Measurements from ENCODE around the gene SALL4. TPM values are rescaled to one million over a fixed set of nuclear protein-coding genes. Genes with fewer than 3 reads are reported as not detected.
A peak's percentile ranks its signal among the peaks of the same experiment; 100 is the strongest.
"Not testable (repeated sequence)": the region's sequence is repeated elsewhere in the genome, so short reads cannot be mapped to it uniquely, and the experiment has no call there.

SALL4 gene
- total RNA-seq, 2 donors from 2014 or later: 1.8 to 12.6 TPM

DNA sequence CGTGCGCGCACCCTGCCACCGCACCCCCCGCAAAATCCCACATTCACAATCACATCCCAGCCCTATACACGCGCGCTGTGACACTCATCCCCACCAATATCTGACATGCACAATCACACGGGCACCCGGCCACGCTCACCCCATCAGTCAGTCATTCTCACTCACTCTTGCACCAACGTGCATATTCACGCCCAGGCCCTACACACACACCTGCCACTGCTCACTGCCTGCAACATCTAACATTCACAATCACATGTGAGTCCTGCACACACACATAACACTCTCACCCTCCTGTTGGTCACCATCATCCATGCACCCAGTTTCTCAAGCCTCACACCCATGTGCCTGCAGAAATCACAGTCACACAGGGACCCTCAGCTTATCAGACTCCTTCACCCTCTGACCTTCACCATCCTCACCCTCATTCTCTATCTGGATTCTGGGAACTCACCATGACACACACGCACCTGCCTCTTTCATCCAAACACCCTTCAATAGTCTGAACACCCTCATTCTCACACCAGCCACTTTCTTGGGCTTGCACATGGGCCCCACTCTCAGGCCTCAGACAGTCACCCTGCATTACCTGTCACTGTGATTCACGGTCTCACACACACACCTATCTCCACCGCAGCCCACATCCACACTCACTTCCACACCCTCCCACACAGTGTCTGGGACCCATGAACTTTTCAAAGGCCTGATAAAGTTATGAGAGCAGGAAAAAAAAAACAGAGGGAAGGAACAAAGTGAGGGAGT is 33.4 kb downstream of the SALL4 start:
- Histone ChIP-seq H3K4me1 (replicated peaks) (no peaks in the 10 kb centered on the region), H3K36me3 (no peaks in the 10 kb centered on the region), H3K9me3 (no peaks in the 10 kb centered on the region), H3K27ac (no peak overlapping the region), H3K27me3 (replicated peaks; ENCODE audit: insufficient read depth) (no peaks in the 10 kb centered on the region), H3K4me3 (no peak overlapping the region)
- 25% methylated on average over 13 of the region's 16 CpGs for WGBS
- TF ChIP-seq, protein P1, sequence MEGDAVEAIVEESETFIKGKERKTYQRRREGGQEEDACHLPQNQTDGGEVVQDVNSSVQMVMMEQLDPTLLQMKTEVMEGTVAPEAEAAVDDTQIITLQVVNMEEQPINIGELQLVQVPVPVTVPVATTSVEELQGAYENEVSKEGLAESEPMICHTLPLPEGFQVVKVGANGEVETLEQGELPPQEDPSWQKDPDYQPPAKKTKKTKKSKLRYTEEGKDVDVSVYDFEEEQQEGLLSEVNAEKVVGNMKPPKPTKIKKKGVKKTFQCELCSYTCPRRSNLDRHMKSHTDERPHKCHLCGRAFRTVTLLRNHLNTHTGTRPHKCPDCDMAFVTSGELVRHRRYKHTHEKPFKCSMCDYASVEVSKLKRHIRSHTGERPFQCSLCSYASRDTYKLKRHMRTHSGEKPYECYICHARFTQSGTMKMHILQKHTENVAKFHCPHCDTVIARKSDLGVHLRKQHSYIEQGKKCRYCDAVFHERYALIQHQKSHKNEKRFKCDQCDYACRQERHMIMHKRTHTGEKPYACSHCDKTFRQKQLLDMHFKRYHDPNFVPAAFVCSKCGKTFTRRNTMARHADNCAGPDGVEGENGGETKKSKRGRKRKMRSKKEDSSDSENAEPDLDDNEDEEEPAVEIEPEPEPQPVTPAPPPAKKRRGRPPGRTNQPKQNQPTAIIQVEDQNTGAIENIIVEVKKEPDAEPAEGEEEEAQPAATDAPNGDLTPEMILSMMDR (IDR thresholded peaks at IDR 0.05): peak in 1 of 4 experiments; percentile 5
- TF ChIP-seq POLR2A (IDR thresholded peaks at IDR 0.05) (no peak), POLR2AphosphoS5 (IDR thresholded peaks at IDR 0.05) (no peak)
- no peak for DNase-seq (ENCODE audit: low spot score)
- intact Hi-C loops (cut with DNase I): no loop called here

DNA sequence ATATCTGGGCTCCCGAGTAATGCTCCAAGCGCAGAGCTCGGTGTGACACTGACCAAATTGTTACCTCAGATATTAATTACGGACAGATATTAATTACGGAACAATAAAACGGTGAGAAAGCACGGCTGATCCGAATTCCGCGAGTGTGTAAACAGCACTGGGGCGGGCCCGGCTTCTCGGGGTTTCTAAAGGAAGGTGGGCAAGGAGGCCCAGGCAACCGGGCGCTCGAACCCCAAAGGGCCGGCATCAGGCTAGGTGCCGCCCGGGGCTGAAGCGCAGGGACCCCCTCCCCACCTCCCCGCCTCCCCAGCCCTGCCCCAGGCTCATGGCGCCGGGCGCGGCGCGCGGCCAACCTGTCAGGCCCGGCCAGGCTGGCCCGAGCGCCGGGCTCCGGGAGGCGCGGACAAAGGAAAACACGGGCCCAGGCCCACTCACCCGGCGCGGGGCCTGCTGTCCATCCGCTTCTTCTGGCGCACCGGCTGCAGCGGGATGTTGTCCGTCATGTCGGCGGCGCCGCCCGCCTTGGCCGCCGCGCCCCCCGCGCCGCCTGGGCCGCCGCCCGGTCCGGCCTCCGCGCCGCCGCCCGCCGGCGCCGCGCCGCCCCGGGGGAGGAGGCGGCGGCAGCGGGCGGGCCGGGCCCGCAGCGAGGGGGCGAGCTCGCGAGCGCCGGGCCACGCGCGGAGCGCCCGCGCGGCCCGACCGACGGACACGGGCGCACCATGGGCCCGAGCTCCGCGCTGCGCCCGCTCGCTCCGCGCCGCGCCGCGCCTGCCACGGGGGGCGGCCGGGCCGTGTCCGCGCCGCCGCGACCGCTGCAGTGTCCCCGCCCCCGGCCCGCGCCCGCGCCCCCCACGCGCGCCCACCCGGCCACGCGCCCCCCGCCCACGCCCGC is 34.2 kb downstream of the SALL4 start, which contains the start of gene ATP9A:
Gene ATP9A (minus strand): TSS at position 524 of the 892 bp plus-strand sequence. CDS start 21 bp downstream, at position 503.
- Histone ChIP-seq H3K9me3 (no peaks in the 10 kb centered on the region), H3K4me1 (replicated peaks) (no peaks in the 10 kb centered on the region), H3K4me3 (peak within 1 kb of the TSS; percentile 80 to 82), H3K27ac (peak within 1 kb of the TSS; percentile 78 to 83), H3K36me3 (no peaks in the 10 kb centered on the region), H3K27me3 (replicated peaks; ENCODE audit: insufficient read depth) (no peaks in the 10 kb centered on the region)
- peak; percentile 30 for DNase-seq (ENCODE audit: low spot score)
- no peak for TF ChIP-seq POLR2A (IDR thresholded peaks at IDR 0.05)
- TF ChIP-seq, protein P1 (IDR thresholded peaks at IDR 0.05): no peak
- no peak for TF ChIP-seq POLR2AphosphoS5 (IDR thresholded peaks at IDR 0.05)
- intact Hi-C loops (cut with DNase I): no loop called here
- under 1% methylated on average over 47 of the region's 131 CpGs for WGBS

DNA sequence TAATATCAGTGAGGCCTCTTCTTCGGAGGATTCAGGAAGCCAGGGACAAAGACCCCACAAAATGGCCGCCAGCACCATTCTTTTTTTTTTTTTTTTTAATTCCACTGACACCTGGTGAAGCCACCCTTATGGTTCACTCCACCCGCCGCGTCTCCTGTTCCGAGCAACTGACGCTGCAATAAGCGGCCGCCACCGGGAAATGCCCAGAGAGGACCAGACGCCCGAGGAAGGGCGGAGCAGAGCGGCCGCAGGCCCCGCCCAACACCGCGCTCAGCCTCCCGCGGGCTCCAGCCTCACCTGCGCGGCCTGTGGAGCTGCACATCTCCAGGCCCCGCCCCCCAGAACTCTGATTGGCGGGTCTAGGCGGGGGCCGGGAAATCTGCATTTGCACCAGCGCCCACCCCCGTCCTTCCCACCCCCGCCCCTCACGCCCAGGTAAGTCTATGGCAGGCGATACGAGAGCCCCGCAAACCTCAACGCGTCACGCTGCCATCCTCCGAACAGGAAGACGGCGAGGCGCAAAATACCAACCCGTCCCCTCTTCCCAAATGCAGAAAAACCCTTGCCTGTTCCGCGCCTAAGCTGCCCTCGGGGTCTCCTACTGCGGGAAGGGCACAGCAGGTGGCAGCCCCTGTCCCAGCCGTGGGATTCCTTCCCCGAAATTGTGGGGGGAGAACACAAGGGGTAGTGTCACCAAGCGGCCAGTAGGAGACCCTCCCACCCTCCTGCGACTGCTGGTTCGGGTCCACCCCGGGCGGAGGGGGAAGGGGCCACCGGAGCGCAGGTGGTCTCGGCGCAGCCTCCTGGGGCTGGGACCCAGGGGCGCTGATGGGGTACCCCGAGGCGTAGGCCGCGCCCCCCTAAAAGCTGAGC is 35.1 kb downstream of the SALL4 start:
- no peaks in the 10 kb centered on the region for H3K27me3 ChIP-seq (replicated peaks; ENCODE audit: insufficient read depth)
- intact Hi-C loops (cut with DNase I): no loop called here
- peak; percentile 94 for DNase-seq (ENCODE audit: low spot score)
- H3K4me3 ChIP-seq: peak overlapping the region; percentile 80 to 82
- TF ChIP-seq, protein P1 (IDR thresholded peaks at IDR 0.05): peak in 2 of 4 experiments; percentile 38 to 47
- TF ChIP-seq POLR2AphosphoS5 (IDR thresholded peaks at IDR 0.05) (peak; percentile 69), POLR2A (IDR thresholded peaks at IDR 0.05) (peak; percentile 64)
- H3K9me3 ChIP-seq: no peaks in the 10 kb centered on the region
- WGBS: 1% methylated on average over 60 of the region's 61 CpGs
- no peaks in the 10 kb centered on the region for H3K36me3 ChIP-seq
- no peaks in the 10 kb centered on the region for H3K4me1 ChIP-seq (replicated peaks)
- peak overlapping the region; percentile 78 to 83 for H3K27ac ChIP-seq

DNA sequence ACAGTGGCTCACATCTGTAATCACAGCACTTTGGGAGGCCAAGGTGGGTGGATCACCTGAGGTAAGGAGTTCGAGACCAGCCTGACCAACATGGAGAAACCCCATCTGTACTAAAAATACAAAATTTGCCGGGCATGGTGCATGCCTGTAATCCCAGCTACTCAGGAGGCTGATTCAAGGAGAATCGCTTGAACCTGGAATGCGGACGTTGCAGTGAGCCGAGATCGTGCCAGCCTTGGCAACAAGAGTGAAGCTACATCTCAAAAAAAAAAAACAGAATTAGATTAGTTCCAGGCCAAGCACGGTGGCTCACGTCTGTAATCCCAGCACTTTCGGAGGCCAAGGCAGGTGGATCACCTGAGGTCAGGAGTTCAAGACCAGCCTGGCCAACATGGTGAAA is 36.9 kb downstream of the SALL4 start:
- H3K4me1 ChIP-seq (replicated peaks); intact Hi-C loops (cut with DNase I); H3K36me3 ChIP-seq; H3K27me3 ChIP-seq (replicated peaks; ENCODE audit: insufficient read depth); H3K4me3 ChIP-seq; H3K9me3 ChIP-seq: not testable (repeated sequence)
- DNase-seq (ENCODE audit: low spot score): peak; percentile 39
- 39% methylated on average over 10 of the region's 10 CpGs for WGBS
- H3K27ac ChIP-seq: peak overlapping the region in 1 of 2 donors; percentile 1

Data from prostate gland (tissue), 2 donors.